PC-9 (cell line): ENCODE results near the gene KDM6A.

Experiments used
- EZH2 ChIP-seq: fragments of 200-600 bp; sonication (generic); IDR thresholded peaks from 2 replicates; pipeline ENCODE4 v1.8.0; 2017; ENCODE audit warnings: antibody characterized with exemption, low read depth
- TF ChIP-seq, protein P1 (sequence below): fragments of 200-600 bp; sonication (generic); conservative IDR thresholded peaks from 2 replicates; pipeline ENCODE4 v1.6.1; 2017; ENCODE audit warnings: mixed run types, antibody characterized with exemption, mild to moderate bottlenecking, moderate library complexity

DNA sequence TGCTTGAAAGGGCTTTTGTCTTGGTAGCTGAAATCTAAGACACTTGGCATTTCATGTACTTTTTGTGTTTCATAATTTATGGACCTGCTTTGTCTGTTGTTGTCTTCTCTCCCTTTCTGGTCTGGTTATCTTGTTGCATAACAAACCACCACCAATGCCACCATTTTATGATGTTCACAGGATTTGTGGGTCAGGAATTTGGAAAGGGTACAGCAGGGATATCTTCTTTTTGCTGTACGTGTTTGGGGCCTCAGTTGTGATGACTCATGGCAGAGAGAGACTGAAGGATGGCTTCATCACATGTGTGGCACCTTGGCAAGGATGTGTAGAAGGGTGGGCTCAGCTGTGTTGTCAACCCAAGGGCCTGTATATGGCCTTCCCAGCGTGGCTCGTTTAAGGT lies 35.2 kb downstream of the KDM6A start:
- TF ChIP-seq, protein P1, sequence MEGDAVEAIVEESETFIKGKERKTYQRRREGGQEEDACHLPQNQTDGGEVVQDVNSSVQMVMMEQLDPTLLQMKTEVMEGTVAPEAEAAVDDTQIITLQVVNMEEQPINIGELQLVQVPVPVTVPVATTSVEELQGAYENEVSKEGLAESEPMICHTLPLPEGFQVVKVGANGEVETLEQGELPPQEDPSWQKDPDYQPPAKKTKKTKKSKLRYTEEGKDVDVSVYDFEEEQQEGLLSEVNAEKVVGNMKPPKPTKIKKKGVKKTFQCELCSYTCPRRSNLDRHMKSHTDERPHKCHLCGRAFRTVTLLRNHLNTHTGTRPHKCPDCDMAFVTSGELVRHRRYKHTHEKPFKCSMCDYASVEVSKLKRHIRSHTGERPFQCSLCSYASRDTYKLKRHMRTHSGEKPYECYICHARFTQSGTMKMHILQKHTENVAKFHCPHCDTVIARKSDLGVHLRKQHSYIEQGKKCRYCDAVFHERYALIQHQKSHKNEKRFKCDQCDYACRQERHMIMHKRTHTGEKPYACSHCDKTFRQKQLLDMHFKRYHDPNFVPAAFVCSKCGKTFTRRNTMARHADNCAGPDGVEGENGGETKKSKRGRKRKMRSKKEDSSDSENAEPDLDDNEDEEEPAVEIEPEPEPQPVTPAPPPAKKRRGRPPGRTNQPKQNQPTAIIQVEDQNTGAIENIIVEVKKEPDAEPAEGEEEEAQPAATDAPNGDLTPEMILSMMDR, result no peak
- TF ChIP-seq EZH2, result no peak
